Bone marrow (tissue), 2 donors: Measurements from ENCODE around the gene TMEM63B.

Experiments used
- DNase-seq, 2 donors: peaks; one replicate each; lab custom pipeline; 2025; lab: John Stamatoyannopoulos, UW

The TMEM63B gene

DNA sequence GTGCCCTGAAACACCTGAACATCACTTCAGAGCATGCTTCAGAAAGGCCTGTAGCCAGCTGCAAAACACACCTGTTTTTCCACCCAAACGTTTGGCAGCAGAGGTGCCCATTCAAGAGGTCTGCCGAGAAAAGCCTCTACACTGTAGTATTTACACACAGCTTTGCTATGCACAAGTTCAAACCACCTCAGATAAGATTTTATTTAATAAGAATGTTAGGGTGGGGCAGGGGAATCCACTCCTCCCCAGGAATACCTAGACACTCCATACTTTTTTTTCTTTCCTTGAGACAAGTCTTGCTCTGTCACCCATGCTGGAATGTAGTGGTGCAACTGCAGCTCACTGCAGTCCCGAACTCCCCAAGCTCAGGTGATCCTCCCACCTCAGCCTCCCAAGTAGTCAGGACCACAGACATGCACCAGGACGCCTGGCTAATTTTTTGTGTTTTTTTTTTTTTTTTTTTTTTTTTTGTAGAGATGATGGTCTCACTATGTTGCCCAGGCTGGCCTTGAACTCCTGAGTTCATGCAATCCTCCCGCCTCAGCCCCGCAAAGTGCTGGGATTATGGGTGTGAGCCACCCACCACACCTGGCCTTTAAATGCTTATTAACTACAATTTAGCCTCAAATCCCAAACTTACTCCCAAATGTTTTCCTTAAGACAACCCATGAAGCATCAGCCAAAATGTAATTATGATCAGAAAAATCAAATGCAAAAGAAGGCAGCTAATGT lies 9.8 kb upstream of the TMEM63B start:
- DNase-seq = no peak

- DNase-seq = no peak
Measured at GRCh38 chr6:44119704-44120262, 7.6 kb upstream of the TMEM63B start.

DNA sequence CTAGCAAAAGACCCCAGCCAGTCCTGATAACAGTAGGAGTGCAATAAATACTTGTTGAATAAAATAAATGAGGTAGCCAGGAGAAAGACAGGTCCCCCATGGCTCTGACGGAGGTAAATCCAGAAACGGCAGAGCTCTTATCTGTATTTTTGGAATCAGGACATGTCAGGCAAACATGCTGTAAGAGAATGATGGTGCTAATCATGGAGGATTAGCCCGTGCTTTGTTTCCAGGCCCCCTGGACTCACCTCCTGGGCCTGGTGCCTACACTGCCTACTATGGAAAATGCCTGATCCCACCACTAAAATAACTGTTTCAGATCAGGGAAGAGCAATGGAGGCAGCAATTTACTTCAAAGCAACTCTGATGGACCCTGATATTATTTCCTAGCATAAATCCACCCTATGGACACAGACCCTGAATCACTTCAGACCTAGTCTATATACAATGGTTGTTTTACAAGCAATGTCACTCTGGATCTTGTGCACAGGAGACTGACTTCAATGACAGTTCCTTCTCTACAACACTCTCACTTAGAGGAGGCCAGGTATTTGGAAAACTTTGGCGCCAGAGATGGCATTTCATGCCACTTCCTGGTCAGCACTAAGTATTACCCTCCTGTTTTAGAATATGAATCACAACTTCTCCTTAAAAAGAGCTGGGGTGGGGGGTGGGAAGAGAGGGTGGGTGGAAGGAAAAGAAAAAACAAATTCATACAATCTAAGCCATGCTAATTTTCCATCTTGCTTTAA lies 6.5 kb upstream of the TMEM63B start:
- no peak for DNase-seq

- peak in 1 of 2 donors; percentile 9 for DNase-seq
Measured at GRCh38 chr6:44122801-44123200, 4.6 kb upstream of the TMEM63B start.

GRCh38 chr6:44123544-44123943 lies 3.8 kb upstream of the TMEM63B start:
- DNase-seq = no peak

- DNase-seq = peak; percentile 53 to 64
Measured at GRCh38 chr6:44126320-44127149, 819 bp upstream of the TMEM63B start.

GRCh38 chr6:44128020-44128917 lies 915 bp downstream of the TMEM63B start:
- DNase-seq = peak in 1 of 2 donors; percentile 6

DNA sequence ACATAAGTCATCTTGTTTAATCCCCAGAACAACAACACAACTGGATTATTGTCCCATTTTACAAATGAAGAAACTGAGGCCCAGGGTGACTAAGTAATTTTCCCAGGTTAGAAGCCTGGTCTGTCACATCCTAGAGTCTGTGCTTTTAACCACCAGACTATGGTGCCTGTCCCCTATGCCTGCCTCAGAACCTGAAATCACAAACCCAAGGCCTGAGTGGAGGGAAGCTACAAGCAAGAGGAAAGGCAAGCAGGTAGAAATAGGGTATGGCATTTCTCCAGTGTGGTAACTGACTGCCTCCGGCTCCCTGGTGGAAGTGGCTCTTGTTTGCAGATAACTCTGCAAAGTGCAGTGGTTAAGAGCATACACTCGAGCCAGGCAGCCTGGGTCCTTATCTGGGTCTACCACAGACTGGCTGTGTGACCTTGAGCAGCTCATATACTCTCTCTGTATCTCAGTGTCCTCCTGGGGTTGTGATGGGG lies 2.5 kb downstream of the TMEM63B start:
- DNase-seq = no peak

DNA sequence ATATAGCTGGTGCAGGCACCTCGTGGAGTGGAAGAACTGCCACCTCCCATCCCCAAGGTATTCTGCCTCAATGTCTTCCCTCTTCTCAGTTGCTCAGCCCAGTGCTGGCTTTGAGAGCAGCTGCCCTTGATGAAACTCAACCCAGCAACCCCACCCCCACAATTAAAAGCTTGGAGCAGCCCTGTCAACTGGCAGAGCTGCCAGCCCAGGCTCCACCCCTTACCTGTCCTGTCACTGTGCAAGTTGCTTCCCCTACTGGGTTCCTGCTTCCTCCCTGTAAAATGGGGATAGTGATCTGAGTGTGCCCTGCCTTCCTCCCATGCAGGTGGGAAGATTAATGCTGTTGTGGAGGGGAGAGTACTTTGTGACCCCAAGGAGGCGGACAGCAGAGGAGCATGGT lies 4.5 kb downstream of the TMEM63B start:
- no peak for DNase-seq

DNA sequence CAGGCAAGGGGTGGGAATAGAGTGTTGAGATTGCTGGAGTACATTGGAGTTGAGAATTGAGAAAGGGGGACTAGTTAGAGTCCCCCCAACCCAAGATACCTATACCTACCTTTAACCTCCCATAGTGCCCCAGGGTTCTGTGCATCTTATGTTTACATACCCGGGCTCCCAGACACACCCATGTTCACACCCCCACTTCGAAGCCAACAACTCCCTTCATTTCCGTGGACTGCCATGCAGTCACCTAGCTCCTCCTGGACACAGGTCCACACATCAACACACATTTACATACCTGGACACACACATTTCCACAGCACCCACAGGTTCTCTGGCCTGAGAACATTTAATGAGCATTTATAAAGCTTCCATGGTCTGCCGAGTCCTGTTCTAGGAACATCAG lies 5.1 kb downstream of the TMEM63B start:
- no peak for DNase-seq

- no peak for DNase-seq
Measured at GRCh38 chr6:44133003-44133931, 5.9 kb downstream of the TMEM63B start.

DNA sequence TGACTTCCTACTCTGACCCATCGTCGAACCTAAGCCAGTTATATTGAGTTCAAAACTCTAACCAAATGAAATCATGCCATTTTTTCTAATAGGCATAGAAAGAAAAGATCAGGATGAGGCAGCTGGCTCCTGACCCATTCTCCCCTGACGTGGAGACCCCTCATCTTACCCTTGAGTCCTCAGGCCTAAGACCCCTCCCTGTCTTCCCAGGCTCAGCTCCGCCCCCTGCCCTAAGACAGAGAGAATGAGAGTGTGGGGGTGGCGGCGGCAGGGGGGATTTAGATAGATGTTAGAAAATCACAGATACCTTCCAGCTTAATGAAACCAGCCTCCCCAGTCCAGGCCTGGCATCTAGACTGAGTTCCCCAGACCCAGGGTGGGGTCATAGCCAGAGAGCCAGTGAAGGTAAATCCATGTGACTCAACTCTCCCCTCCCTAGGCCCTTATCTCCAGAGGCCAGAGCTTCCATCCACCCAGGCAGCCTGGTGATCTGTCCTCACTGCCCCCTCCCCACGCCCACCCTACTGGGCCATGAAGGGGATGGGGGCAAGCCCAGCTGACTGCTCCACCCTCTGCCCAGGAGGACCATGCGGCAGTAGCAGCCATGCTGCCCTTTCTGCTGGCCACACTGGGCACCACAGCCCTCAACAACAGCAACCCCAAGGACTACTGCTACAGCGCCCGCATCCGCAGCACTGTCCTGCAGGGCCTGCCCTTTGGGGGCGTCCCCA lies 6.8 kb downstream of the TMEM63B start:
- no peak for DNase-seq

GRCh38 chr6:44135173-44135758 lies 7.9 kb downstream of the TMEM63B start:
- no peak for DNase-seq

DNA sequence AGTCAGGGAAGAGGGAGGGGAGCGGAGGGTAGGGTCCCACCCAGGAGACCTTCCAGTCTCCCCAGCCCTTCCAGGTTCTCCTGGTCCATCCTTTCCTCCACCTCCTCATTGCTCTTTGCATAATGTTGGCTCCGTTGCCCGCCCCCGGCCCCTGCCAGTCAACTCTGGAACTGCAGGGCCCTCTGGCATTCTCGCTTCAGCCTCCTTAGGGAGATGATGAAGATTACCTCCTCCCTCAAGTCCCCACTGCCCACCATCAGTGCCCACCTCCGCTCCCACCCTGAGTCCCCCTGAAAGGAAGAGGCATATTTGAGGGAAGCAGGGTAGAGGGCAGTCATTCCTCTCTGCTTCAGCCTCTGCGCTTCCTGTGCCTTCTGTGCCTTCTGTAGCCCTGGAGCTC lies 8.5 kb downstream of the TMEM63B start:
- no peak for DNase-seq

DNA sequence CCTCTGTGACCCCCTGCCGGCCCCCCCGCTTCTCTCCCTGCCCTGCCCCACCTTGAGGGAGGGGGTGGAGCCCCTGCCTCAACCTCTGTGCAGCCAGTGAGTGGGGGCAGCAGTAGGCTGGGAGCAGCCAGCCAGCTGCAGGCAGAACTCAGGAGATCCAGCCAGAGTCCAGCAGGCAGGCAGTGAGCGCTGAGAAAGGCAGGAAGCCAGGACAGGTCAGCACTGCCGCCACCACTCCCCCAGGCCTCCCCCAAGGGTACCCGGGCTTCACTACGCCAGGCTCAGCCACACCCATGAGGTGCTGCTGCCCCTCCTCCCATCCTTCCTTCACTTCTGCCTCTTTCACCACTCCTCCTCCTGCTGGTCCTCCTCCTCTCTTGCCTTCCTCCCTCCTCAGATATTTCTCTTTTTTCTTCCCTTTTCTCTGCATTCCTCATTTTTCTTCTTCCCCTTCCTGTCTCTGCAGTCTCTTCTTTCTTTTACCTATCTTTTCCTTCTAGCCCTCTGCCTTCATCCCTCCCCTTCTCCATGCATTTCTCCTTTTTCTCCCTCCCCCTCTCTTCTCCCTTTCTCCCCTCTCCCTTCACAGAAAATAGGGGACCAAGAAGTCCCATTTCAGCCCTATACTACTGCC lies 11.5 kb downstream of the TMEM63B start:
- DNase-seq = no peak

DNA sequence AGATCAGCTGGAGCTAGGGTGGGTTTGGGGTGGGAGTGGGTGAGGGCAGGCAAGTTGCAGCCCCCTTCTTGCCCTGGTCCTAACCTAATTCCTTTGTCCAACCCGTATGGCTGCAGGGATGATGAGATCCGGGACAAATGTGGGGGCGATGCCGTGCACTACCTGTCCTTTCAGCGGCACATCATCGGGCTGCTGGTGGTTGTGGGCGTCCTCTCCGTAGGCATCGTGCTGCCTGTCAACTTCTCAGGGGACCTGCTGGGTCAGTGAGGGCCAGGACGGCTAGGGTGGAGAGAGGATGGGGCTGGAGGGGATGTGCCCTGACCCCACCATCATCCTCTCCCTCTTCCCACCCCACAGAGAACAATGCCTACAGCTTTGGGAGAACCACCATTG lies 12.0 kb downstream of the TMEM63B start:
- no peak for DNase-seq

- no peak for DNase-seq
Measured at GRCh38 chr6:44142835-44143234, 15.5 kb downstream of the TMEM63B start.

- DNase-seq = no peak
Measured at GRCh38 chr6:44143731-44144130, 16.4 kb downstream of the TMEM63B start.
